MCF 10A (cell line): ENCODE measurements around the gene SLC30A1. TPM values are rescaled to one million over a fixed set of nuclear protein-coding genes. Genes with fewer than 3 reads are reported as not detected.

ENCODE experiments used
- BruUV-seq: library from RNA; stranded (reverse); fragments of 400-500 nt; replicated peaks from 2 replicates; lab custom pipeline; 2021; lab: Mats Ljungman, UMichigan
- CTCF ChIA-PET: fragments of 300-600 bp; sonication (Branson Sonifier 250); formaldehyde crosslinking; extraction: SDS; loops from one replicate; lab custom pipeline; 2021; ENCODE audit warnings: antibody characterized with exemption, inconsistent platforms; lab: Yijun Ruan, JAX
- POLR2A ChIA-PET: fragments of 300-600, 350-650 bp; sonication (Branson Sonifier 250); formaldehyde crosslinking; extraction: SDS; loops from one replicate; lab custom pipeline; 2020; ENCODE audit warnings: antibody characterized with exemption, inconsistent platforms; lab: Yijun Ruan, JAX
- DNase-seq: peaks from one replicate; pipeline ENCODE4 v3.0.0-alpha.2; 2018; ENCODE audit not compliant: unreplicated experiment
- H3K27ac Mint-ChIP-seq: one replicate; pipeline ENCODE4 v1.8.0; 2022; ENCODE audit warnings: mild to moderate bottlenecking, low read depth, mixed read lengths; ENCODE audit not compliant: unreplicated experiment
- H3K27me3 Mint-ChIP-seq: one replicate; pipeline ENCODE4 v1.8.0; 2022; ENCODE audit warnings: mixed read lengths; ENCODE audit not compliant: insufficient read depth, unreplicated experiment
- H3K36me3 Mint-ChIP-seq: one replicate; pipeline ENCODE4 v1.8.0; 2022; ENCODE audit warnings: mild to moderate bottlenecking, moderate library complexity, mixed read lengths; ENCODE audit not compliant: insufficient read depth, unreplicated experiment
- H3K4me1 Mint-ChIP-seq: one replicate; pipeline ENCODE4 v1.8.0; 2022; ENCODE audit warnings: mixed read lengths; ENCODE audit not compliant: insufficient read depth, unreplicated experiment
- H3K4me3 Mint-ChIP-seq: one replicate; pipeline ENCODE4 v1.8.0; 2022; ENCODE audit warnings: mild to moderate bottlenecking, moderate library complexity, mixed read lengths; ENCODE audit not compliant: unreplicated experiment
- H3K9me3 Mint-ChIP-seq: one replicate; pipeline ENCODE4 v1.8.0; 2022; ENCODE audit warnings: mixed read lengths; ENCODE audit not compliant: unreplicated experiment
- intact Hi-C: fragments of 100-400 bp; cut with micrococcal nuclease; formaldehyde crosslinking; loops from 2 replicates; pipeline ENCODE4 v1.14.1; 2022
- total RNA-seq: library from RNA; stranded (reverse); gene quantifications from 2 replicates; pipeline ENCODE4 v1.2.3, GENCODE V29; 2022
- TF ChIP-seq, protein P1 (sequence below): fragments of 200-600 bp; IDR thresholded peaks from one replicate; pipeline ENCODE4 v1.8.0; 2022; ENCODE audit warnings: antibody characterized with exemption, mild to moderate bottlenecking; ENCODE audit not compliant: unreplicated experiment

SLC30A1 gene
- total RNA-seq, 1 experiment from 2014 or later = 94.1 TPM

DNA sequence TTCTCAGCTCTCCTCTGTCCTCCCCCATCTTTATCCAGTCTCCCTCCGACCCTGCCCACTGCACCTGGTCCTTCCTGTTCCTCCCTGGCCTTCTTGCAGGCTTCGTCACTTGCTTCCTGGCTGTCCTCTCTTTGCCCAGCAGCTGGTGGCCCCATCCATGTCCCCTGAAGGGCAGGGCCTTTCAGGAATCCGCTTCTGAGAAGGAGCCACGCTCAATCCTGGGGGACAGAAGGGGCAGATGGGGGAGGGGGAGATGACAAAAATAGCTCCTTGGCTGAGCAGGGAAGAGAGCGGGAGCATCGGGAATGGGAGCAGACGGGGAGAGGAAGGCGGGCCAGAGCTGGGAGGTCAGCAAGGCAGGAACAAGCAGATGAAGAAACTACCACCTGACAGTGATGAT, 40.7 kb downstream of the SLC30A1 start:
- Mint-ChIP-seq H3K9me3 (peaks cover 14% of the 10 kb centered on the region), H3K27ac (peak overlapping the region; percentile 49), H3K36me3 (no peaks in the 10 kb centered on the region), H3K4me3 (no peak overlapping the region), H3K27me3 (no peaks in the 10 kb centered on the region), H3K4me1 (peaks cover 17% of the 10 kb centered on the region)
- intact Hi-C loops = no loop called here
- TF ChIP-seq, protein P1, sequence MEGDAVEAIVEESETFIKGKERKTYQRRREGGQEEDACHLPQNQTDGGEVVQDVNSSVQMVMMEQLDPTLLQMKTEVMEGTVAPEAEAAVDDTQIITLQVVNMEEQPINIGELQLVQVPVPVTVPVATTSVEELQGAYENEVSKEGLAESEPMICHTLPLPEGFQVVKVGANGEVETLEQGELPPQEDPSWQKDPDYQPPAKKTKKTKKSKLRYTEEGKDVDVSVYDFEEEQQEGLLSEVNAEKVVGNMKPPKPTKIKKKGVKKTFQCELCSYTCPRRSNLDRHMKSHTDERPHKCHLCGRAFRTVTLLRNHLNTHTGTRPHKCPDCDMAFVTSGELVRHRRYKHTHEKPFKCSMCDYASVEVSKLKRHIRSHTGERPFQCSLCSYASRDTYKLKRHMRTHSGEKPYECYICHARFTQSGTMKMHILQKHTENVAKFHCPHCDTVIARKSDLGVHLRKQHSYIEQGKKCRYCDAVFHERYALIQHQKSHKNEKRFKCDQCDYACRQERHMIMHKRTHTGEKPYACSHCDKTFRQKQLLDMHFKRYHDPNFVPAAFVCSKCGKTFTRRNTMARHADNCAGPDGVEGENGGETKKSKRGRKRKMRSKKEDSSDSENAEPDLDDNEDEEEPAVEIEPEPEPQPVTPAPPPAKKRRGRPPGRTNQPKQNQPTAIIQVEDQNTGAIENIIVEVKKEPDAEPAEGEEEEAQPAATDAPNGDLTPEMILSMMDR = no peak
- no peak for DNase-seq
- CTCF ChIA-PET = interaction anchor here (0.6 to 2.4 kb wide), 4 partner anchors 21 to 117 kb away, joined by 3 to 20 read pairs (median 4); no protein-coding TSS in a partner anchor
- no TSS peak for BruUV-seq
- POLR2A ChIA-PET = interaction anchor here (1.3 kb wide), 1 partner anchor 11 kb away, joined by 3 read pairs; no protein-coding TSS in a partner anchor

DNA sequence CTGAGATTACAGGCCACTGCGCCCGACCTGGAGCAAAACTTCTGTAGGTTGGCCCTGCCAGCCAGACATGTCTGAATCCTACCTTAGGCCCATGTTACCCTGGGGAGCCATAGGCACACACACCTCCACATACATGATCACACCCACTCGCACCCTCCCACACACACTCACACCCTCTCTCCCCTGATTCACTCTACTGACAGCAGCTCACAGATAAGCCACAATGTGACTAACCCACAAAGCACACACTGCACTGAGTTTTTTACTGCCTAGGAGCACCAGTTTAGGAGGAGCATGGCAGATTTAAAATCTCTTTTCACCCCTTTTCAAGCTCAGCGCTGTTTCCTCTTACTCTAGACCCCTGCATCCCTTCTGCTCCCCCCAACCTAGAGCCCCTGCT, 41.7 kb downstream of the SLC30A1 start:
- Mint-ChIP-seq H3K36me3 (no peaks in the 10 kb centered on the region), H3K27ac (peak overlapping the region; percentile 49), H3K27me3 (no peaks in the 10 kb centered on the region), H3K4me3 (no peak overlapping the region), H3K4me1 (peaks cover 17% of the 10 kb centered on the region), H3K9me3 (peaks cover 14% of the 10 kb centered on the region)
- TF ChIP-seq, protein P1 = no peak
- CTCF ChIA-PET = interaction anchor here (1.8 to 2.4 kb wide), 2 partner anchors 23 to 118 kb away, joined by 5 to 20 read pairs; no protein-coding TSS in a partner anchor
- BruUV-seq = no TSS peak
- intact Hi-C loops = no loop called here
- POLR2A ChIA-PET = interaction anchor here (1.3 kb wide), 1 partner anchor 12 kb away, joined by 3 read pairs; no protein-coding TSS in a partner anchor
- no peak for DNase-seq

- no peak overlapping the region for H3K27ac Mint-ChIP-seq
- TF ChIP-seq, protein P1 = no peak
- H3K4me1 Mint-ChIP-seq = peaks cover 17% of the 10 kb centered on the region
- H3K36me3 Mint-ChIP-seq = no peaks in the 10 kb centered on the region
- no peaks in the 10 kb centered on the region for H3K27me3 Mint-ChIP-seq
- H3K9me3 Mint-ChIP-seq = peaks cover 12% of the 10 kb centered on the region
- DNase-seq = no peak
- BruUV-seq = no TSS peak
- ChIA-PET CTCF (interaction anchor here (2.4 kb wide), 1 partner anchor 23 kb away, joined by 20 read pairs; no protein-coding TSS in a partner anchor), POLR2A (no interaction called here)
- intact Hi-C loops = no loop called here
- no peak overlapping the region for H3K4me3 Mint-ChIP-seq
These were observed 42.4 kb downstream of the SLC30A1 start for GRCh38 chr1:211536606-211537005.

GRCh38 chr1:211535346-211535745, 43.6 kb downstream of the SLC30A1 start:
- ChIA-PET POLR2A (no interaction called here), CTCF (interaction anchor here (0.6 to 1.9 kb wide), 2 partner anchors 21 to 146 kb away, joined by 4 to 6 read pairs; no protein-coding TSS in a partner anchor)
- Mint-ChIP-seq H3K4me3 (no peak overlapping the region), H3K27me3 (no peaks in the 10 kb centered on the region), H3K27ac (no peak overlapping the region), H3K9me3 (no peaks in the 10 kb centered on the region), H3K4me1 (peaks cover 23% of the 10 kb centered on the region), H3K36me3 (no peaks in the 10 kb centered on the region)
- intact Hi-C loops = no loop called here
- TF ChIP-seq, protein P1 = no peak
- no TSS peak for BruUV-seq
- DNase-seq = no peak
